Suprapubic skin (tissue), 4 donors: ENCODE results near the gene RNF41.

Experiments
- POLR2A ChIP-seq, 2 donors: fragments of 450-650 bp; IDR thresholded peaks; one replicate each; pipeline ENCODE4 v1.6.1; 2017; ENCODE audit warnings: antibody characterized with exemption in 2 of 2, mild to moderate bottlenecking in 2 of 2, moderate library complexity in 2 of 2
- POLR2AphosphoS5 ChIP-seq, 3 donors: sonication (generic); formaldehyde crosslinking; IDR thresholded peaks; one replicate each; pipeline ENCODE4 v1.6.1; 2017; ENCODE audit warnings: antibody characterized with exemption in 3 of 3
- TF ChIP-seq, protein P1 (sequence below), 2 donors: fragments of 200-600 bp in 1 of 2; fragments of 450-650 bp in 1 of 2; sonication (generic) in 1 of 2; IDR thresholded peaks; one replicate each; pipeline ENCODE4 v1.5.1; 2016 to 2019; ENCODE audit warnings: antibody characterized with exemption in 2 of 2, mild to moderate bottlenecking in 1 of 2, moderate library complexity in 1 of 2

DNA sequence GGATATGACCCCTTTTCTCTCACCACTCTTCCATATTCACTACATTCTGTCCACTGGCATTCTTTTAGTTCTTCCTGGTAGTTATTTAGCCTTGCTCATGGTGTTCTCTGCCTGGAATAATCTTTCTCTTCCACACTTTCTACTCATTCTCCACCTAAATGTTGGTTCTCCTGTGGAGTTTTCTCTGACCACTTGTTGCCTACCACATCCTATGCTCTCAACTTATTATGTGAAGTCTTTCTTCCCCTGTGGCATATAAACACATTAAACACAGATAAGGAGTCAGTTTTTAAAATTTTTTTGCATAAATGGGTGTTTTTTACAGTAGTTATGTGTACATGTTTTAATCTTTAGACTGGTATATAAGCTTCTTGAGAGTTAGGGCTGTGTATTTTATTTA lies 29.1 kb downstream of the RNF41 start:
- TF ChIP-seq, protein P1, sequence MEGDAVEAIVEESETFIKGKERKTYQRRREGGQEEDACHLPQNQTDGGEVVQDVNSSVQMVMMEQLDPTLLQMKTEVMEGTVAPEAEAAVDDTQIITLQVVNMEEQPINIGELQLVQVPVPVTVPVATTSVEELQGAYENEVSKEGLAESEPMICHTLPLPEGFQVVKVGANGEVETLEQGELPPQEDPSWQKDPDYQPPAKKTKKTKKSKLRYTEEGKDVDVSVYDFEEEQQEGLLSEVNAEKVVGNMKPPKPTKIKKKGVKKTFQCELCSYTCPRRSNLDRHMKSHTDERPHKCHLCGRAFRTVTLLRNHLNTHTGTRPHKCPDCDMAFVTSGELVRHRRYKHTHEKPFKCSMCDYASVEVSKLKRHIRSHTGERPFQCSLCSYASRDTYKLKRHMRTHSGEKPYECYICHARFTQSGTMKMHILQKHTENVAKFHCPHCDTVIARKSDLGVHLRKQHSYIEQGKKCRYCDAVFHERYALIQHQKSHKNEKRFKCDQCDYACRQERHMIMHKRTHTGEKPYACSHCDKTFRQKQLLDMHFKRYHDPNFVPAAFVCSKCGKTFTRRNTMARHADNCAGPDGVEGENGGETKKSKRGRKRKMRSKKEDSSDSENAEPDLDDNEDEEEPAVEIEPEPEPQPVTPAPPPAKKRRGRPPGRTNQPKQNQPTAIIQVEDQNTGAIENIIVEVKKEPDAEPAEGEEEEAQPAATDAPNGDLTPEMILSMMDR (IDR thresholded peaks at IDR 0.05), result no peak
- TF ChIP-seq POLR2AphosphoS5 (IDR thresholded peaks at IDR 0.05) (no peak), POLR2A (IDR thresholded peaks at IDR 0.05) (no peak)
